ENCODE data around the gene CIAO3.

Gene CIAO3

DNA sequence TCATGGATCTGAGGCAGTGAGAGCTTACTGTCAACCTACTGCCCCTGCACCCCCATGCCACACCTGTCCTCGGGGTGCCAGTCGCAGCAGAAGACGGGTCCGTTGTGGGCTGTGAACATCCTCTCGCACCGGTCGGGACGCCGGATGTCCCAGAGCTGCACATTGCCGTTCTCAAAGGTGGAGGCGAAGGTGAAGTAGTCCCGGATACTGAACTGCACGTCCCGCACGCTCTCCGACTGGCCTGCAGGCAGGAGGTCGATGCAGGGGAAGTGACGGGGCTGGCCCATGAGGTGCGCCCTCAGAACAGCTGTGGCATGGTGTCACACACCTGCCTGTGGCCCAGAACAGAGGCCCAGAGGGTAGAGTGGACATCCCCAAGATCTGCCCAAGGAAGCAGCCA is 53.3 kb downstream of the CIAO3 start:
- no peak for DNase-seq

DNA sequence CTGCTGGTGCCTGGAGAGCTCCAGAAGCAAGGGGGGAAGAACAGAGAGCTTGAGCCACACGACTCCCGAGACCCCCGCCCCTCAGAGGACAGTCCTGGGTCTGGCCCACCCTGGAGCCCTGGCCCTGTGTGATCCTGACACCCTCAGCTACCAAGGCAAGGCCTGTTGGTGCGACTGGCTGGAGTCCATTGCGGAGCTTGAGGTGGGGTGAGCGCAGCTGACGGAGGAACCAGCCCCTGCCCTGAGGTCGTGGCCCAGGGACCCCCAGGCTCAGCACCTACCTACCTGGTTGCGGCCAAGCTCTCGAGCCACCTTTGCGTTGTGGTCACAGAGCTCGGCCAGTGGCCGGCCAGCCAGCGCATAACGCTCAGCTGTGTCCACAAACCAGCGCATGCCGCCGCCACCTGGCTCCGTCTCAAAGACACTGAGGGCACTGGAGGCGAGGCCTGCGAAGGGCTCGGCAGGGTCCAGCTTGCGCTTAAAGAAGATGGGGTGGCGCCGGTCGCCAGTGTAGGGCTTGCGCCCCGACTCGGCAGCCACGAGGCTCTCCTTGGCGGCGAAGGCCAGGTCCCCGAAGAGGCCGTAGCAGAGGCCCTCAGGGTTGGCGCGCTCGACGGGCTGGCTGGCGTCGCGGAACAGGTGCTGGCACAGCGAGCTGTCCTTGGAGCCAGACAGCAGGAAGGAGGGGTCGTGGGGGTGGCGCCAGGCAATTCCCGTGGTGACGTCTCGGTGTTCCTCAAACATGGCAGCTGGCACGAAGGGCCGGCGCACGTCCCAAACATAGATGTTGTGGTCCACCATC is 54.1 kb downstream of the CIAO3 start:
- no peak for DNase-seq

- DNase-seq, result no peak
Observed at GRCh38 chr16:685967-686366, 54.8 kb downstream of the CIAO3 start.

DNA sequence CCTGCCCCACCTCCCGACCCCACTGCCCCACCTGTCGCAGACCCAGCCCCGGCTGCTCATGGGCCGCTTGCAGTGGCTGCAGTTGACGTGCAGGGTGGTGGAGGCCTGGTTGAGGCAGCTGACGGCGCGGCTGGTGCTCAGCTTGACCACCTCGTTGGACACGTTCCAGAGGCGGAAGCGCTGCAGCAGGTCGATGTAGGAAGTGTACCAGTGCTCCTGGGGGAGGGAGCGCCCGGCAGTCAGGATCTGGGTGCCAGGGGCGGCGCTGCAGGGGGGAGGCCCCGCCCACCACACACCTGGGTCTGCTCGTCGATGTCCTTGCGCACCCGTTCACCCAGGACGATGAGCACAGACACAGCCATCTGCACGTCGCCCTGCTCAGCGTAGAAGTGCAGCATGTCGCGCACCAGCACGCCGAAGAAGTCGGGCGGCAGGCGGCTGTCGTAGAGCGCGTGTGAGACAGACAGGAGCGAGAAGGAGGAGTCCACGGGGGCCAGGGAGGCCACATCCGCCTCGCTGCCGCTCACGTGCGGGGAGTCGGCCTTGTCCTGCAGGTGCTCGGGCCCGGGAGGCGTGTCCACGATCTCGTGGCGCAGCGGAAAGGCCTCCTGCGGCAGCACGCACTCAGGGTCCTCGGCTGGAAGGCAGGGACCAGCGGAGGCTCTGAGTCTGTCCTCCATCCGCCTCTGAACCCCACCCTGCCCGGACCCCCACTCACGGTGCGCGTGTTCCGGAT is 55.7 kb downstream of the CIAO3 start:
- no peak for DNase-seq

GRCh38 chr16:684071-684794 is 56.6 kb downstream of the CIAO3 start, which contains the start of gene JMJD8:
TSS of gene JMJD8 (minus strand) at chr16:684334. CDS start at chr16:684319, 15 bp downstream.
- DNase-seq, result peak; percentile 60

- no peak for DNase-seq
Observed at GRCh38 chr16:683396-684070, 57.3 kb downstream of the CIAO3 start.

GRCh38 chr16:682493-683395 is 58.1 kb downstream of the CIAO3 start:
- DNase-seq, result no peak

DNA sequence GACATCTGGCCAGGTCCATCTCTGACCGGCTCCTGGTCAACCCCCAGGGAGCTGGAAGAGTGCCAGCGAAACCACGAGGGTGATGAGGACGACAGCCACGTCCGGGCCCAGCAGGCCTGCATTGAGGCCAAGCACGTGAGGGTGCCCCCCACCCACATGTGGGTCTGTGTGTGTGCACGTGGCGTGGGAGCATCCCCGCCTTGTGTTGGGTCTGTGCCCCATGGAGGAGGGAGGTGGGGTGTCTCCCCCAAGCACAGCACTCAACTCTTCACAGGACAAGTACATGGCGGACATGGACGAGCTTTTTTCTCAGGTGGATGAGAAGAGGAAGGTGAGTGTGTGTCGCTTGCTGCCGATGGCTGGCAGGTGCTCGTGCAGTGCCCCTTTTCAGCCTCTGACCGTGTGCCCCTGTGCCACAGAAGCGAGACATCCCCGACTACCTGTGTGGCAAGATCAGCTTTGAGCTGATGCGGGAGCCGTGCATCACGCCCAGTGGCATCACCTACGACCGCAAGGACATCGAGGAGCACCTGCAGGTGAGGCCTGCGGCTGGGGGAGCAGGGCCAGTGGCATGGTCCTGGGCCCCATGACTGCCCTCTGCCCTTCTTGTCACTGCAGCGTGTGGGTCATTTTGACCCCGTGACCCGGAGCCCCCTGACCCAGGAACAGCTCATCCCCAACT is 58.9 kb downstream of the CIAO3 start:
- DNase-seq, result no peak

DNA sequence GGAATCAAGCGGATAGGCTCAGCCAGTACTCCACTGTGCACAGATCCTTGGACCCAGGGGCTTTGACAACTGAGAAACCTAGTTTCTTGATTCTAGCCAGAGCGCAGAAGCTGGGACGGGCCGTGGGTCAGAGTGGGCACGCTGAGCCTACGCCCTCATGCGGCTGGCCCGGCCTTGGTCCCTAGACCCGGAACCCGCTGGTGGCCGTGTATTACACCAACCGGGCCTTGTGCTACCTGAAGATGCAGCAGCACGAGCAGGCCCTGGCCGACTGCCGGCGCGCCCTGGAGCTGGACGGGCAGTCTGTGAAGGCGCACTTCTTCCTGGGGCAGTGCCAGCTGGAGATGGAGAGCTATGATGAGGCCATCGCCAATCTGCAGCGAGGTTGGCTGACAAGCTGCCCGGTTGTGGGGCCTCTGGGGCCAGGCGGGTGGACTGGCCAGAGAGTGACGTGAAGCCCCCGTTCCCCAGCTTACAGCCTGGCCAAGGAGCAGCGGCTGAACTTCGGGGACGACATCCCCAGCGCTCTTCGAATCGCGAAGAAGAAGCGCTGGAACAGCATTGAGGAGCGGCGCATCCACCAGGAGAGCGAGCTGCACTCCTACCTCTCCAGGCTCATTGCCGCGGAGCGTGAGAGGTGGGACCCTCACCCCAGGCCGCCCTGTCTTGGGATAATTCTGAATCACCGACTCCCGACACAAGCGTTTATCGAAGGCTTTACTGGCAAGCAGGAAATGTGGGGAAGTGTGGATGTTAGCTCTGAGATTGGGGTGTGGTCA is 59.6 kb downstream of the CIAO3 start:
- no peak for DNase-seq

GRCh38 chr16:680625-680945 is 60.2 kb downstream of the CIAO3 start:
- DNase-seq, result no peak

DNA sequence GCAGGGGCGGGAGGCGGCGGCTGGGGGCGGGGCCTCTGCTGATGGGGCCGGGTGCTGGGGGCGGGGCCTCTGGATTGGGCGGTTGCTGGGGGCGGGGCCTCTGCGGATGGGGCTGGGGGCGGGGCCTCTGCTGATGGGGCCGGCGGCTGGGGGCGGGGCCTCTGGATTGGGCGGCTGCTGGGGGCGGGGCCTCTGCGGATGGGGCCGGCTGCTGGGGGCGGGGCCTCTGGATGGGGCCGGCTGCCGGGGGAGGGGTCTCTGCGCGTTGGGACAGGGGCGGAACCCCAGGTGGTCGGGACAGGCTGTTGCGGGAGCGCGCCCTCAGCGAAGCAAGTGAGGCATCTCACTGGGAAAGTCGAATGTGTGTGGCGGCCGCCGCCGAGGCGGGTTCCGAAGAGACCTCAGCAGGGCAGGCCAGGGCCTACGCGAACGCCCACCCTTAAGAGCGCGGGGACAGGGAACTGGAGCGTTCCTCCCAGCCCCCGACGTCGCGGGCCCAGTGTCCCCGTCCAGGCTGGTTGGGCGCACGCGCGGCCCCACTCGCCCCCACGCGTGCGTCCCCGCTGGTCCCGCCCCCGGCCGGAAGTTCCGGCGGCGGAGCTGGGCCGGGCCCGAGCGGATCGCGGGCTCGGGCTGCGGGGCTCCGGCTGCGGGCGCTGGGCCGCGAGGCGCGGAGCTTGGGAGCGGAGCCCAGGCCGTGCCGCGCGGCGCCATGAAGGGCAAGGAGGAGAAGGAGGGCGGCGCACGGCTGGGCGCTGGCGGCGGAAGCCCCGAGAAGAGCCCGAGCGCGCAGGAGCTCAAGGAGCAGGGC is 60.8 kb downstream of the CIAO3 start, which contains the start of gene STUB1:
Gene STUB1, plus strand, starts transcription at position 597 of the 811 bp plus-strand sequence. Its CDS starts 116 bp downstream, at position 713.
- no peak for DNase-seq
